ENCODE data around the gene NPAS3. TPM values are rescaled to one million over a fixed set of nuclear protein-coding genes. Genes with fewer than 3 reads are reported as not detected.

NPAS3 gene
- total and polyA plus RNA-seq, 7 donors, result 0.04 to 1.5 (median 0.39) TPM

DNA sequence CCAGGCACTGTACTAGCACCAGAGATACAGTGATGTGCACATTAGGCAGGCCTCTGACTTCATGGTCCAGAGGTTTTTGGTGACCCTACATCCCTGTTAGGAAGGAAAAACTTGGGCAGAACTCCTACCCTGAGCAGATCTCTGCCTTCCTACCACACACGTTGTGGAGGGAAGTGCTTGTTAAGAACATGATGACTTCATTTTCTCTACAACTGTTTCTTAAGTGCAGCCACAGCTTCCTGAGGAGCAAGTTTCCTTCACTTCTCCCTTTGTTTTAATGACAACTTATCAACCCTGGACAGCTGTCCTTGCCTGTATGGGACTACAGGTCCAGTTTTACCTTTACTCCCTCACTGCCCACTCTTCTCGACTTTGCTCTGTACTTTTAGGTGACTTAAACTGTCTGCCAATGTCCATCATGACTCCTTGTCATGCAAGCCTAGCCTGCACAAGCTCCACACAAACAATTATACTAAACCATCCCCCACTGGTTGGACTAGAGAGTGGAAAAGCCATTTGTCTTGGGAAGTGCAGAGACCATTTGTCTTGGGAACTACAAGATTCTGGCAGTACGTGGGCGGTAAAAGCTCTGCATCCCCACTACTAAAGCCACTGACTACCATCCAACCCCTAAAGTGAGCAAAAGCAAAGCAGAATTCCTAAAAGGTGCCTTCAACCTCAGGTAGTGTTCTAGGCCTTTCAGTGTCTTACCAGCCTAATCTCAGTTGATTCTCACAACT lies 652.4 kb downstream of the NPAS3 start:
- no peaks in the 10 kb centered on the region for H3K9me3 ChIP-seq
- intact Hi-C loops (cut with DNase I), result no loop called here
- no peak for ATAC-seq

DNA sequence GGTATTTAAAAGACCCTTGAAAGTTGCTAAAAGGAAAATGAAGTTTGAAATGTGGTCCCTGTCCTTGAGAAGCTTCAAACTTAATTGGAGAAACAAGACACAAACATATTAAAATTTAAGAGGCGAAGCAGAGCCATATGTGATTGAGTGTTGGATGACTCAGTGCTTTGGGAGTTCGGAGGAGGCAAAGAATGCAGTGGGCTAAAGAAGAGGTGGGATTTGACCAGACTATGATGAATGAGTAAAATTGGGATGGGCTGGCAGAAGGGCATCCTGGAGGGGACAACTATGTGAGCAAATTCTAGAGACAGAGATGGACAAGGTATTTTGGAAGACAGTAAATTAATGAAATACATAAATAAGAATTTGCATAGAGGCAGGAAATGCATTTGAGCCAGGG lies 653.6 kb downstream of the NPAS3 start:
- ATAC-seq, result no peak
- WGBS, 3 donors, result 76 to 91% (median 85%) methylated on average over 2 of the region's 2 CpGs
- no peak for TF ChIP-seq CTCF (IDR thresholded peaks at IDR 0.05)

More for the DNA sequence above, 652.4 kb downstream of the NPAS3 start:
- Histone ChIP-seq H3K27me3 (ENCODE audit: insufficient read depth in 3 of 3, low read length in 2 of 3) (no peaks in the 10 kb centered on the region), H3K27ac (no peak overlapping the region), H3K36me3 (ENCODE audit: insufficient read depth in 1 of 2, low read depth in 1 of 2) (no peaks in the 10 kb centered on the region), H3K4me1 (no peaks in the 10 kb centered on the region), H3K4me3 (no peak overlapping the region)
- WGBS, 3 donors, result 72 to 79% (median 79%) methylated on average over 4 of the region's 4 CpGs
- no peak for DNase-seq
- no peak for TF ChIP-seq CTCF (IDR thresholded peaks at IDR 0.05)

DNA sequence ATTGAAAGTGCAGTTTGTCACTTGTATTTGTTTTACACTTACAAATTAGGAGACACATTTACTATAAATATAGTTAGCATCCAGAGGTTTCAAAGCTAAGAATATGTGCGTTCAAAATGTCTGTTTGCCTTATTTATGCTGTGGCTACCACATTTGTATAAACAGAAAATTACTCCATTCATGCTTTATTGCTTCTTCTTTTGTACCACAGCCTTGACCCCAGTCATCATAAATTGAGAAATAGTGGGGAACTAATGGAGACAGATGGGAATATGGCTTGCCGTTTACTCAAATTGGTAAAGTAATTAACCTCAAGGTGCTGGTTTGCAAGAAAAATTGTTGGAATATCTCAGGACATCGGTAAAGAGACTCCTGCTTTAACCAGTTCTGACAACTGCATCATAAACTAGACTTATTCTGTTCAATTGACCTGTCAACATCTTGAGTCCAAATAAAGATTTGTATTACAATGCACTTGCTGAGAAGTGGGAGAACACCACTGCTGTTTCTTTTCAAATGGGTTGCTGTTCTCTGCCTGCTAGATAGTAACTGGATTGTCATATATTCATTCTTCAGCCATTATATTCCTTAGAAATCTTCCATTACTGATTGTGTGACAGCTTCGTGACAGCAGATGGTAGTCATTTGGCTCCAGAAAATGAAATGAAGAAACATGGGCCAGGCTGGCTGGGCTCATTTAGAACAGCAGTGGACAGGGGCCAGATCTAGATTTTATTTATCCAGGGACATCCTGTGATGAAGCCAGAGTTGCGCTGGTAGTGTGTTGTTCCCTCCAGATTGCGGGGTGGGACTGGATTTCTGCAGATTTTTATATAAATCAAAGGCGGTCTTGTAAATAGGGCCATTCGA lies 657.8 kb downstream of the NPAS3 start:
- no peak overlapping the region for H3K4me3 ChIP-seq
- H3K9me3 ChIP-seq, result no peaks in the 10 kb centered on the region
- H3K27ac ChIP-seq, result no peak overlapping the region
- WGBS, 3 donors, result 65 to 76% (median 65%) methylated on average over 8 of the region's 8 CpGs
- TF ChIP-seq CTCF (IDR thresholded peaks at IDR 0.05), result no peak
- no peaks in the 10 kb centered on the region for H3K27me3 ChIP-seq (ENCODE audit: insufficient read depth in 3 of 3, low read length in 2 of 3)
- no peaks in the 10 kb centered on the region for H3K36me3 ChIP-seq (ENCODE audit: insufficient read depth in 1 of 2, low read depth in 1 of 2)
- intact Hi-C loops (cut with DNase I), result no loop called here
- no peaks in the 10 kb centered on the region for H3K4me1 ChIP-seq
- ATAC-seq, result no peak
- no peak for DNase-seq

More for the DNA sequence above, 653.6 kb downstream of the NPAS3 start:
- Histone ChIP-seq H3K36me3 (ENCODE audit: insufficient read depth in 1 of 2, low read depth in 1 of 2) (no peaks in the 10 kb centered on the region), H3K4me3 (no peak overlapping the region), H3K27ac (no peak overlapping the region), H3K9me3 (no peaks in the 10 kb centered on the region), H3K27me3 (ENCODE audit: insufficient read depth in 3 of 3, low read length in 2 of 3) (no peaks in the 10 kb centered on the region), H3K4me1 (no peaks in the 10 kb centered on the region)
- no peak for DNase-seq
- intact Hi-C loops (cut with DNase I), result no loop called here

DNA sequence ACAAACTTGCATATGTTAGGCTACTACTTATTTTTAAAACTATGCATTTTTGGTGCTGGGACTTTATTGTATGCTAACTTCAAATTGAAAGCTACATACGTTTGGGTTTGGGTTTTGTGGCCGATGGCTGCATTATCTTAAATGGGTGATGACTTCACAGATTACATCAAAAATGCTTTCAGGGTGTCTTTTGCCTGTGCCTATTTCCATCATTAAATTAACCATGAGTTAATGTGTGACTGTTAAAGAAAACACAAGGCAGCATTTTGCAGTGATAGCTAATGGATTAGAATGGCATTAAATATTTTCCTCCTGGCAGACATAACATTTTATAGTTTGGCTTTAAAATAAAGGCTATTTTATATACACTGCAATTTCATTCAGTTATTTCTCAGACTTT lies 659.9 kb downstream of the NPAS3 start:
- DNase-seq, result no peak
- H3K27ac ChIP-seq, result no peak overlapping the region
- H3K9me3 ChIP-seq, result no peaks in the 10 kb centered on the region
- 86 to 95% (median 94%) methylated on average over 2 of the region's 2 CpGs for WGBS, 3 donors
- TF ChIP-seq CTCF (IDR thresholded peaks at IDR 0.05), result no peak
- H3K4me1 ChIP-seq, result no peaks in the 10 kb centered on the region
- intact Hi-C loops (cut with DNase I), result no loop called here
- no peaks in the 10 kb centered on the region for H3K36me3 ChIP-seq (ENCODE audit: insufficient read depth in 1 of 2, low read depth in 1 of 2)
- H3K4me3 ChIP-seq, result no peak overlapping the region
- no peak for ATAC-seq
- no peaks in the 10 kb centered on the region for H3K27me3 ChIP-seq (ENCODE audit: insufficient read depth in 3 of 3, low read length in 2 of 3)

Data from psoas muscle (tissue), 8 donors.